NB4 (cell line): Measurements from ENCODE around the gene DBR1.

Experiments
- CTCF ChIP-seq: IDR thresholded peaks from one replicate; pipeline ENCODE4 v1.5.1; 2012; ENCODE audit warnings: low read depth, low read length
- MYC ChIP-seq: IDR thresholded peaks from 2 replicates; pipeline ENCODE4 v1.6.1; 2011; ENCODE audit warnings: low read depth, low read length
- POLR2A ChIP-seq: IDR thresholded peaks from 2 replicates; pipeline ENCODE4 v1.6.1; 2011; ENCODE audit warnings: mild to moderate bottlenecking; ENCODE audit not compliant: insufficient read length; ENCODE audit errors: extremely low read depth
- TF ChIP-seq, protein P1 (sequence below): IDR thresholded peaks from 2 replicates; pipeline ENCODE4 v1.6.1; 2011; ENCODE audit warnings: low read depth, low read length

- no peak for TF ChIP-seq POLR2A
- TF ChIP-seq CTCF: no peak
- TF ChIP-seq, protein P1, sequence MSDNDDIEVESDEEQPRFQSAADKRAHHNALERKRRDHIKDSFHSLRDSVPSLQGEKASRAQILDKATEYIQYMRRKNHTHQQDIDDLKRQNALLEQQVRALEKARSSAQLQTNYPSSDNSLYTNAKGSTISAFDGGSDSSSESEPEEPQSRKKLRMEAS: peak; percentile 6; the same call in 1 of the 2 replicates
- TF ChIP-seq MYC: no peak
These were observed 38.8 kb upstream of the DBR1 start for GRCh38 chr3:138213398-138214085.
